Left hindlimb (tissue), 1 donor: Measurements from ENCODE around the gene EVC.
"Not testable (repeated sequence)": the region's sequence is repeated elsewhere in the genome, so short reads cannot be mapped to it uniquely, and the experiment has no call there.

Experiments
- DNase-seq: peaks from one replicate; pipeline ENCODE4 v3.0.0-alpha.2; 2018

Gene EVC

GRCh38 chr4:5708449-5709206, 2.4 kb upstream of the EVC start, which contains the start of gene EVC2:
Gene EVC2, minus strand, starts transcription at chr4:5708559. Its CDS starts 46 bp downstream, at chr4:5708513.
- DNase-seq: peak; percentile 89

- DNase-seq: no peak
Measured at GRCh38 chr4:5709207-5709575, 1.8 kb upstream of the EVC start.

DNA sequence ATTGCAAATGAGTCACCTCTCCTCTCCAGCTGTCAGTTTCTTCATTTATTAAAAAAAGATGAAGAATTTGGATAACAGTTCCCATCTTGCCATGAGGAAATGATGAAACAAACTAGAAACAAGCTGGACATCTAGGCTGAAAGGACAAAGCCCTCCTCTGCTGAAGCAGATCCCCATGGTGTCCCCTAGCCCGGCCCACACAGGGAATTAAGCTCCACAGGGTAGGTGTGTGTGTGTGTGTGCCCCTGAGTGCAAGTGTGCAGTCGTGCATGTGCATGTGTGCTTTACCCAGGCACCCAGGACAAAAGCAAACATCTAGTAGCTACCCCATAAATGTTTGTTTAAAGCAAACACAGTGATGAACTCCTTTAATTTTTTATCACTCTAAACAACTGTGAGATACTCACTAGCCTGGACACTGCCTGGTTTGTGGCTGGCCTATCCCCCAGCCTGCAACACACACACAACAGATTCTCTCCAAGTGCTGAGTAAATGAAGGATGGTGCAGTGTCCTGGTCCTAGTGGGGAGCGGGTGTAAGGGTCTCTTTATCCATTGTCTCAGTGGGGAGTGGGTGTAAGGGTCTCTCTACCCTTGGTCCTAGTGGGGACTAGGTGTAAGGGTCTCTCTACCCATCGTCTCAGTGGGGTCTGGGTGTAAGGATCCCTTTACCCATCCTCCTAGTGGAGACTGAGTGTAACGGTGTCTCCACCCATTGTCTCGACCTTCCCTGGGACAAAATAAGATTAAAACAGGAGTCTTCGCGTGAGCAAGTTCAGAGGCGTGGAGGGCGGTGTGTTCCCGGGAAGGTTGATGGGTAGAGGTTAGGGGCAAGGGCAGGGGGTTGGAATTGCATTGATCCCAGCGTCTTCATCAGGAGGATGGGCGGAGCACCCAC, 688 bp upstream of the EVC start:
- no peak for DNase-seq

DNA sequence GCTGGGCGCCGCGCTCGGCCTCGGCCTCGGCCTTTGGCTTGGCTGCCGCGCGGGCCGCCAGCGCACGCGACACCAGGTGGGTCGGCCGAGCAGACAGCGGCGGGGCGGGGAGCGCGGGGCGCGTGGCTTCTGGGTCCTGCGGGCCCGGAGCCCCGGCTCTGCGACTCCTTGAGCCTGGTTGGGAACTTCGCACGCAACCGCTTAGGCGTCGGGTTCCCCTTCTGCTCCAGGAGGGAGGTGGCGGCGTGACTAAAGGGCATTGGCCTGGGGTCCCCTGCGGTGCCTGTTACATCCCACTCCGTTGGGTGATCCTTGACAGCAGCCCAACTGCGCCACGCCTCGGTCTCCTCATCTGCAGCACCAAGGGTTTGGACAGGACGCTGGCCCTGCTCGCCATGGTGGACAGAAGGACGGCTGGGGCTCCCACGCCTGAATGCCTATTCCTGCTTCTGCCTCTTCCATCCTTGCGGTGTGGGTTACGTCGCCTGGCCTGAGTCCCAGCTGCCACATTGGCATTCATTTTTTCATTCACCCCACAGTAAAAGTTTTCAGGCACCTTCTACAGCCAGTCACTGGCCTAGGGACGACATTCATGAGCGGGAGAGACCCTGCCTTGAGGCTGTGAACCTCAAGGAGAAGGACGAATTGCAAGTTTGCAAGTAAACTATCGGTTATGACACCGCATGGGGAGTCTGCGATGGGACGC, 631 bp downstream of the EVC start:
- peak; percentile 43 for DNase-seq

DNA sequence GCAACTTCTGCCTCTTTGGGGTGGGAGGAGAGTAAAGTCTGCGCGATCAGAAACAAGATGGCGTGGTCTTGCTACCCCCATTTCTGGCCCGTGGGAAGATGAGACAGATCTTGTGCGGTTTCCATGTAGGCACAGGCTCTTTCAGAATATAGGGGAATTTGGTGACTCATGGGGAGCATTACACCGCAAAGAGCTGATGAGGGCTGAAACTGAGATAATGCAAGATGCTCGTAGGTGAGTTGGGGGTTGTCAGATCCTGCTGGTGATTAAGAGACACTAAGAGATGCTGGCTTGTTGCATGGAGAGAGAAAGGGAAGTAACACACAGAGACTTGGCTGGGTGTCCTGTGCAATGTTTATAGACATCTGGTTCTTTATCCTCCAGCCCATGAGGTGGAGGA, 1.5 kb downstream of the EVC start:
- no peak for DNase-seq

DNA sequence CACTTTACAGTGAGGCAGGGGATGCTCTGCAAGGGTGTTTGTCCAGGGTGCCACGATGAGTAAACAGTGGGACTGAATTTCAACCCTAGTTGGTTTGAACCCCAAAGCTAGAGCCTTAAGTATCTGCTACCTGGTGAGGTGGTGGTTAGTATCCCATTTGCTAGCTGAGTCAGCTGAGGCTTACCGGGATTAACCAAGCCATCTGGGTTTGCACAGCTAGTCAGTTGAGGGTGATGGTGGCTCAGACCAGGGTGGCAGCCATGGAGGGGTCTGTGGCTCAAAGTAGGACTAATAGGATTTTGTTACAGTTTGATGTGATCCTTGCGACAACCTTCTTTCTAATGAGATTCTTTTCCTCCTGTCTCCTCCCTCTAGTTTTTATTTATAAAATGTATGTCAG, 1.9 kb downstream of the EVC start:
- no peak for DNase-seq

- no peak for DNase-seq
Measured at GRCh38 chr4:5713861-5714260, 2.9 kb downstream of the EVC start.

- no peak for DNase-seq
Measured at GRCh38 chr4:5715357-5715756, 4.4 kb downstream of the EVC start.

DNA sequence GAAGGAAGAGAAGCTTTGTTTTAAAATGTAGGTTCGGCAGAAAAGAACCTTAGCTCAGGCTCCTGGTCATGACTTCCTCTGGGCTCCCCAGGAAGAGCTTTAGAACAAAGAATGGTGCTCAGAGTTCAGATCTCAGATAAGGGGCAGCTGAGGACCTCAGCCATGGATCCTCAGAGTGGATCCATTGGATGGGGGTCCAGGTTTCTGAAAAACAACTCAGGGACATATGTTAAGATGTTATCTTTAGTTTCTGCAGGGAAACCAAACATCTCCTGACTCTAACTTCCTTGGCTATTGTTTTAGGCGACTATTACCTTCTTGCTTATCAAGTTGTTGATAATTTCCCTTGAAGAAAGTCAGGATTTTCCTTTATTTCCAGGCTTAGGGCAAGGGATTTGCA, 5.4 kb downstream of the EVC start:
- no peak for DNase-seq

DNA sequence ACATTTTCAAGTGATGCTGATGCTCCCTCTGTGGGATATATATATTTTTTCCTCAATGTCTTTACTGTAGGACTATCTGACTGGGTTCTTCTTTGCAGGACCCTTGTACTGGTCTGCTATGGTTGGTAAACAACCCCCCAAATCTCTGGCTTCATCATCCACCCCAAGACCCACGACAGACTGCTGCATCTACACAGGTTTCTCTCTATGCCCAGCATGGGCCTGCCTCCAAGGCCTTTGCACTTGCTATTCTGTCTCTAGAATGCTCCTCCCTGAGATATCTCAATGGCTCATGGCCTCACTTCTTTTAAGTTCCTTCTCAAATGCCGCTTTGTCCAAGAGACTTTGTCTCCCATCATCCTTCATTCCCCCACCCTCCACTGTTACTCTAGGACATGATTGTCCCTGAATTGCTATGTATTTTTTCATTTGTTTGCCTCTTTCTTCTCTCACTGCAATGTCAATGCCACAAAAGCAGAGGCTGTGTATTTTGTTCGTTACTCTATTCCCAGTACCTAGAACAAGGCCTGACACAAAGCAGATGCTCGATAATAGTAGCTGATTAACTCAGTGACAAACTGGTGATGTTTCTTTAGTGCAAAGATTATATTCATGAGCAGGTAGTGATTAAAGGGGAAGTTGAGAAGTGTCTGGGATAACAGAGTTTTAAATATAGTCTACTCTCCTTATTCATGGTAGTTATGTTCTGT, 6.6 kb downstream of the EVC start:
- DNase-seq: no peak

DNA sequence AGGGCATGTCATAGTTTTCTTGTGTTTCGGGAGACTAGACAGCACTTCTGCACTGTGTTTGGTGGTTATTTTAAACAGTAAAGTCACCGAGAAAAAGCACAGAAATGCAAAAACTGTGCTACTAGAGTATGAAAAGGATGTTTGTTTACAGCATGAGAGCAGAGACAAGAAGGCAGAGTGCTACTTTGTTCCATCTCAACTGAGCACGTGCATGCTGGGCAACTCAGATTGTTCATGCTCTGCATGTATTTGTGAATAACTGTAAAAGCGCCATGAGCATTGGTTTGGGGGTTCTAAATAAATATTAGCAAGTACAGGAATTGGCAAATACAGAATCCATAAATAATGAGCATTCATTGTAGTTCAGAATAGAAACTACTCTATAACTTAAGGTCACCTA, 7.4 kb downstream of the EVC start:
- no peak for DNase-seq

- DNase-seq: no peak
Measured at GRCh38 chr4:5719350-5720055, 8.5 kb downstream of the EVC start.

DNA sequence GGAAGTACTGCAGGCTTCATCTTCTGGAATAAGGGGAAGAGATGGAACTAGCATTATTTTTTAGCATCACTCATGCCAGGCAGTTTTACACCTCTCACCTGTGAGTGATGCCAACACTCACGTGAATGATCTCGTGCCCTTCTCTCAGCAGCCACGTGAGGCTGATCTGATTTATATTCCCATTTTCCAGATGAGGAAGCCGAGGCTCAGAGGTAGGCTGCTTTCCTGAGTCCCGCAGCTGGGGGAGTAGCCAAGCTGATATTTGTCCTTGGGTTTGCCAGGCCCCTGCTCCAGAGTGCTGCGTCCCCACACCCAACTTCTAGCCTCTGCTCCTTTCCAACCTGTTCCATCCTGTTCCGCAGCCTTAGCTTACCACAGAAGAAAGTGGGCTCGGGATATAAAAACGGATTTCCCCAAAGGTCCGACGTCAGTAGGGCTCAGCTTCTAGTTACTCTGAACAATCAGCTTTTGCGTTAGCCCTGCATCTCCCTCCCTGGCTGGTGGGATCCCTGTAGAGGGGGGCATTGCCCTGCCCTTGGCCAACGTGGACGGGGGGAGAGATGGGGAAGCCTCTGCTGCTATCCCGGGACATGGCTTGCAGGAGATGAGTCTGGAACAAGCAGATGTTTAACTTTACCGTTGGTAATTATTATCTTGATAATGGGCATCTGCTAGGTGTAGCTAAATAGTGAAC, 9.3 kb downstream of the EVC start:
- no peak for DNase-seq

- no peak for DNase-seq
Measured at GRCh38 chr4:5720980-5721379, 10.0 kb downstream of the EVC start.

DNA sequence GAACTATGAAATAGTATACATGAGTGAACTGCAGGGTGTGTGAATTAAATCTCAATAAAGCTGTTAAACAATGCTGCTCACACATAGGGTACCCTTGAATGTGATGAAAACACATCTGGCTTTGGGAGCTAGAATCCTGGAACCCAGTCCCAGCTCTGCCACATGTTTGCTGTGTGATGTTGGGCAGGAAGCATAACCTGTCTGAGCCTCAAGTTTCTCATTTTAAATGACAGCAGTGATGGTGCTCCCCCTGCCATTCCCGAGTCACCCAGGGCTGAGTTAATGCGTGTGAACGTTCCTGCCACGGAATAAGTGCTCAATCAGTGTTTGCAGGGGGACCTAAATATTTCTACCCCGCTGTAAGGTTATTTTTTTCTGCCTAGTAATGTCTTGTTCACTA, 10.9 kb downstream of the EVC start:
- no peak for DNase-seq

DNA sequence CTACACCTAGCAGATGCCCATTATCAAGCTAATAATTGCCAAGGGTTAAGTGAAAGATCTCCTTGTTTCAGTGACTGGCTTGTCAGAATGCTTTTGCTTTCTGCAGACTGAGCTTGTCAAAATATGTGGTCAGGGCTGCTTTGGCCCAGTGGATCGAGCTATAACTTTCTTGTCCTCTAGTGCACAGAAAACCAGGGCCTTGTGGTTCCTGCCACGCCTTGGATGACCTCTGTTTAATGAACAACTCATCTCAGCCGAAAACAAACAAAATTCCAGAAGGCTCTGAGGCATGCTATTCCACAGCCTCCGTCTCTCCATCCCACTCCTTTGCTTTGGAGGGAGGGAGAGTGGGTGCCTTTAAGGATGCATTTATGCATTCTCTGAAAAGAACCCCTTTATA, 11.3 kb downstream of the EVC start:
- no peak for DNase-seq

DNA sequence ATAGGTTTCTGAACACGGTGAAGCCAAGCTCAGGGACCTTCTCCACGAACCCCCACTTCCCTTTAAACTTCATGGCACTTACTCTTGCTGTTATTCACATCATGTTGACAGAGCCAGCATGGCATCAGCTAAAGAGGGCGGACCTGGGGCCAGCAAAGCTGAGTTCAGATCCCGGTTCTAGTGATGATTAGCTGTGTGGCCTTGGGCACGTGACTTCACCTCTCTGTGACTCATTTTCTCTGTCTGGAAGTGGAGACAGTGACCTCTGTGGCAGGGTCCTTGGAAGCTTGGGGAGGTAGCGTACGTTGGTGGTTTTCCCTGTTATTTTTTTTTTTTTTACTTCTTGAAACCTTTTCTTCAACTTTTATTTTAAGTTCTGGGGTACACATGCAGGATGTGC, 13.4 kb downstream of the EVC start:
- DNase-seq: no peak

- not testable (repeated sequence) for DNase-seq
Measured at GRCh38 chr4:5728412-5728811, 17.4 kb downstream of the EVC start.

DNA sequence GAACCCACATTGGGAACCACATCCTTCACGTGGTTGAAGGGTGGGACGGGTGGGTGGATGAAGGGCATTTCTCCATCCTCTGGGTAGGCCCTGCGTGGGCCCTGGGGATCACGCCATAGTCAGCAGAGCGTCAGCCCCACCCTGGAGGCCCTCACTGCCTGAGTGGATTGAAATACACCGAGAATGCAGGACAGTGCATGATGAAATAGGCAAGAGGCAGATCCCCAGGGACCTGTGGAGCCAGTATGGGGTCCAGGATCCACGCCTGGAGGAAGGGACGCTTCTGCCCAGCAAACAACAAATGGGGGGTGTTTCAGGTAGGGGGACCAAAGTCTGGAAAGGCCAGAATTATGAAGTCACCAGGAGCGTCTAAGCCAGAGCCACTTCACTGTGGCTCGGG, 19.4 kb downstream of the EVC start:
- no peak for DNase-seq

GRCh38 chr4:5730993-5731990, 20.3 kb downstream of the EVC start:
- no peak for DNase-seq
